Vagina (tissue), 2 donors: ENCODE results near the gene KNDC1.

ENCODE experiments used
- POLR2AphosphoS5 ChIP-seq, 2 donors: sonication (generic); formaldehyde crosslinking; IDR thresholded peaks; one replicate each; pipeline ENCODE4 v1.9.0; 2017; ENCODE audit warnings: antibody characterized with exemption in 2 of 2, mild to moderate bottlenecking in 2 of 2, low read depth in 1 of 2; ENCODE audit not compliant: insufficient read depth in 1 of 2
- TF ChIP-seq, protein P1 (sequence below), 3 experiments: fragments of 450-650 bp in 2 of 3; fragments of 200-600 bp in 1 of 3; sonication (generic) in 1 of 3; IDR thresholded peaks; one replicate each; pipeline ENCODE4 v1.5.1; 2017 to 2019; ENCODE audit warnings: antibody characterized with exemption in 3 of 3, mild to moderate bottlenecking in 2 of 3, moderate library complexity in 2 of 3

DNA sequence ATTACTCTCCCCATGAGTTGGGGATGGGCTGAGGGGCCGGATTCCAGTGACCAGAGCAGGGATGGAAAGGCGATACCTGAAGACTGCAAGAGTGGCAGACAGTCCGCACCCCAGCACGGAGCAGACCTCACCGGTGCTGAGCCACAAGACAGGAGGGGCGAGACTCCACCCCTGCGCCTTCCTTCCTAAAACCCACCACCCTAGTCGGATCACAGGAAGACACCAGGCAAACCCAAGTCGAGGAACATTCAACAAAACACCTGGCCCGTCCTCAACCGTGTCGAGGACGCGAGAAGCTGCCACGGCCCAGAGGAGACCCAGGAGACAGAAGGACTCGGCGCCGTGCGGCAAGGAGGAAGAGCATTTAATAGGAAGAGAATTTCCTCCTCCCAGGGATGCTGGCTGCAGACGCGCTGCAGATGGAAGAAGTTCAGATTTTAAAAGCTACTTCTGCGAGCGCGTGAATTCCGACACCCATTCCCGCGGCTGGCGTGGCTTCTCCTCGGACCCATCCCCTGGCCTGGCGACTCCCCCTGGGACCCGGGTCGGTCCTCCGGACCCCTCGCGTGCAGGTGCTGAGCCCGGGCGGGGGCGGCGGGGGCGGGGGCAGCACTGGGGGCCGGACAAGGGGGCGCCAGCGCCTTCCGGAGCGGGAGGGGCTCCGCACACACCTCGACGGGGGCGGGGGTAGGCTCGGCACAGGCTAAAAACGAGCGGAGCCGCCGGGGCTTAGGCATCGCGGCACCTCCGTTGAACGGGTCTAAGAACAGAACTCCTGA is 69.4 kb downstream of the KNDC1 start:
- TF ChIP-seq, protein P1, sequence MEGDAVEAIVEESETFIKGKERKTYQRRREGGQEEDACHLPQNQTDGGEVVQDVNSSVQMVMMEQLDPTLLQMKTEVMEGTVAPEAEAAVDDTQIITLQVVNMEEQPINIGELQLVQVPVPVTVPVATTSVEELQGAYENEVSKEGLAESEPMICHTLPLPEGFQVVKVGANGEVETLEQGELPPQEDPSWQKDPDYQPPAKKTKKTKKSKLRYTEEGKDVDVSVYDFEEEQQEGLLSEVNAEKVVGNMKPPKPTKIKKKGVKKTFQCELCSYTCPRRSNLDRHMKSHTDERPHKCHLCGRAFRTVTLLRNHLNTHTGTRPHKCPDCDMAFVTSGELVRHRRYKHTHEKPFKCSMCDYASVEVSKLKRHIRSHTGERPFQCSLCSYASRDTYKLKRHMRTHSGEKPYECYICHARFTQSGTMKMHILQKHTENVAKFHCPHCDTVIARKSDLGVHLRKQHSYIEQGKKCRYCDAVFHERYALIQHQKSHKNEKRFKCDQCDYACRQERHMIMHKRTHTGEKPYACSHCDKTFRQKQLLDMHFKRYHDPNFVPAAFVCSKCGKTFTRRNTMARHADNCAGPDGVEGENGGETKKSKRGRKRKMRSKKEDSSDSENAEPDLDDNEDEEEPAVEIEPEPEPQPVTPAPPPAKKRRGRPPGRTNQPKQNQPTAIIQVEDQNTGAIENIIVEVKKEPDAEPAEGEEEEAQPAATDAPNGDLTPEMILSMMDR (IDR thresholded peaks at IDR 0.05), result no peak
- TF ChIP-seq POLR2AphosphoS5 (IDR thresholded peaks at IDR 0.05; ENCODE audit: insufficient read depth in 1 of 2, low read depth in 1 of 2), result no peak
